Neuronal stem cell (in vitro differentiated cells): ENCODE data around the gene OR2V2.
"Not testable (repeated sequence)": the region's sequence is repeated elsewhere in the genome, so short reads cannot be mapped to it uniquely, and the experiment has no call there.

Experiments
- DNase-seq: peaks from one replicate; pipeline ENCODE4 v3.0.0-alpha.2; 2013; ENCODE audit warnings: low spot score
- H2AFZ ChIP-seq: one replicate; pipeline ENCODE4 v1.6.1; 2013; ENCODE audit warnings: mild to moderate bottlenecking, low read length, inconsistent platforms
- H2AK5ac ChIP-seq: 2 replicates; pipeline ENCODE4 v1.6.1; 2013; ENCODE audit warnings: low read depth, mild to moderate bottlenecking, inconsistent platforms, low read length, moderate library complexity, mixed read lengths
- H2BK120ac ChIP-seq: 2 replicates; pipeline ENCODE4 v1.6.1; 2013; ENCODE audit warnings: low read depth, mild to moderate bottlenecking, inconsistent platforms, low read length, moderate library complexity, mixed read lengths
- H2BK12ac ChIP-seq: one replicate; pipeline ENCODE4 v1.6.1; 2013; ENCODE audit warnings: low read length, inconsistent platforms
- H2BK15ac ChIP-seq: 2 replicates; pipeline ENCODE4 v1.6.1; 2013; ENCODE audit warnings: mild to moderate bottlenecking, low read length, inconsistent platforms, mixed read lengths
- H2BK5ac ChIP-seq: one replicate; pipeline ENCODE4 v1.6.1; 2013; ENCODE audit warnings: inconsistent platforms, mild to moderate bottlenecking, low read length, moderate library complexity
- H3K14ac ChIP-seq: one replicate; pipeline ENCODE4 v1.6.1; 2013; ENCODE audit warnings: low read length, inconsistent platforms
- H3K18ac ChIP-seq: 2 replicates; pipeline ENCODE4 v1.6.1; 2013; ENCODE audit warnings: low read length, inconsistent platforms
- H3K23ac ChIP-seq: 2 replicates; pipeline ENCODE4 v1.6.1; 2013; ENCODE audit warnings: low read depth, mild to moderate bottlenecking, mixed read lengths, low read length, inconsistent platforms; ENCODE audit not compliant: poor library complexity
- H3K27ac ChIP-seq: replicated peaks from 3 replicates; pipeline ENCODE4 v1.5.1; 2013; ENCODE audit warnings: low read length, inconsistent platforms
- H3K27me3 ChIP-seq, 3 experiments: 2 replicates each; pipeline ENCODE4 v1.6.1; 2013; ENCODE audit warnings: low read length in 3 of 3, mild to moderate bottlenecking in 2 of 3, inconsistent platforms in 1 of 3, low read depth in 1 of 3, mixed read lengths in 1 of 3, moderate library complexity in 1 of 3; ENCODE audit not compliant: control insufficient read depth in 3 of 3, insufficient read depth in 3 of 3
- H3K36me3 ChIP-seq, 2 donors: replicated peaks in 1 of 2; 2 replicates each; pipeline ENCODE4 v1.6.1; 2013; ENCODE audit warnings: low read length in 2 of 2; ENCODE audit not compliant: control insufficient read depth in 2 of 2, insufficient read depth in 2 of 2
- H3K4ac ChIP-seq: 2 replicates; pipeline ENCODE4 v1.6.1; 2013; ENCODE audit warnings: inconsistent platforms, mild to moderate bottlenecking, low read length, moderate library complexity
- H3K4me1 ChIP-seq, 2 donors: 1 replicate in 1 of 2; 2 replicates in 1 of 2; pipeline ENCODE4 v1.6.1; 2013; ENCODE audit warnings: low read length in 2 of 2, low read depth in 1 of 2; ENCODE audit not compliant: control insufficient read depth in 2 of 2, insufficient read depth in 1 of 2
- H3K4me2 ChIP-seq: one replicate; pipeline ENCODE4 v1.6.1; 2013; ENCODE audit warnings: mild to moderate bottlenecking, low read length, inconsistent platforms; ENCODE audit not compliant: insufficient read depth, poor library complexity, severe bottlenecking
- H3K4me3 ChIP-seq, 2 donors: 2 replicates each; pipeline ENCODE4 v1.5.1; 2013; ENCODE audit warnings: low read length in 2 of 2, mild to moderate bottlenecking in 2 of 2, inconsistent platforms in 1 of 2, moderate library complexity in 1 of 2
- H3K79me1 ChIP-seq: one replicate; pipeline ENCODE4 v1.6.1; 2013; ENCODE audit warnings: low read depth, mild to moderate bottlenecking, inconsistent platforms, low read length, moderate library complexity
- H3K9ac ChIP-seq: one replicate; pipeline ENCODE4 v1.6.1; 2013; ENCODE audit warnings: mild to moderate bottlenecking, low read depth, low read length, inconsistent platforms; ENCODE audit not compliant: poor library complexity
- H3K9me3 ChIP-seq, 2 donors: replicated peaks in 1 of 2; 2 replicates each; pipeline versions ENCODE3 to v1.6.1; 2013; ENCODE audit warnings: low read length in 2 of 2, mild to moderate bottlenecking in 2 of 2, inconsistent platforms in 1 of 2, low read depth in 1 of 2, mixed read lengths in 1 of 2, moderate library complexity in 1 of 2; ENCODE audit not compliant: control insufficient read depth in 2 of 2, insufficient read depth in 1 of 2
- H4K8ac ChIP-seq: one replicate; pipeline ENCODE4 v1.6.1; 2013; ENCODE audit warnings: low read depth, mild to moderate bottlenecking, inconsistent platforms, low read length, moderate library complexity
- H4K91ac ChIP-seq: one replicate; pipeline ENCODE4 v1.6.1; 2013; ENCODE audit warnings: low read length, low read depth, mild to moderate bottlenecking, inconsistent platforms; ENCODE audit not compliant: poor library complexity
- WGBS, 2 donors: extraction: QIAGEN DNeasy Blood & Tissue Kit; methylation state at CpG; one replicate each; pipeline ENCODE4 v1.1.7; 2013; ENCODE audit warnings: missing lambda C conversion rate in 2 of 2, mixed read lengths in 1 of 2; ENCODE audit not compliant: insufficient read length in 2 of 2, insufficient replicate concordance in 1 of 2; ENCODE audit errors: extremely low coverage in 2 of 2; 5-methylcytosine and 5-hydroxymethylcytosine counted together

Gene OR2V2

DNA sequence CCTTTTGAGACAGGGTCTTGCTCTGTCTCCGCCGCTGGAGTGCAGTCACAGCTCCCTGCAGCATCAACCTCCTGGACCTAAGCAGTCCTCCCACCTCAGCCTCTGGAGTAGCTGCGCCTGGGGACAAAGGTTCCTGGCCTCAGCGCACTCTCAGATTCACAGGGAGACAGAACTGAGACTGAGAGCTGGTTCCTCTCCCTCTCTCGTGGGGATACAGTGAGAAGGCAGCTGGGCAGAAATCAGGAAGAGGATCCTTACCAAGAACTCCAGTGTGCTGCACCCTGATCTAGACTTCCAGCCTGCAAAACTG, 43.2 kb upstream of the OR2V2 start:
- not testable (repeated sequence) for H3K36me3 ChIP-seq, H2BK5ac ChIP-seq, H3K27ac ChIP-seq, H2AFZ ChIP-seq, H4K8ac ChIP-seq, H3K23ac ChIP-seq, H2BK120ac ChIP-seq, H2AK5ac ChIP-seq, H3K18ac ChIP-seq, H2BK15ac ChIP-seq, H4K91ac ChIP-seq, H3K4me3 ChIP-seq, H2BK12ac ChIP-seq, H3K9ac ChIP-seq, DNase-seq, H3K4me1 ChIP-seq, H3K79me1 ChIP-seq, H3K4ac ChIP-seq, H3K14ac ChIP-seq, H3K9me3 ChIP-seq
- WGBS, 2 donors = no CpG with 5 or more reads among the region's 5 CpGs
- Histone ChIP-seq H3K27me3 (peaks cover 9 to 53% (median 29%) of the 10 kb centered on the region in 3 experiments), H3K4me2 (peak overlapping the region; percentile 23)

DNA sequence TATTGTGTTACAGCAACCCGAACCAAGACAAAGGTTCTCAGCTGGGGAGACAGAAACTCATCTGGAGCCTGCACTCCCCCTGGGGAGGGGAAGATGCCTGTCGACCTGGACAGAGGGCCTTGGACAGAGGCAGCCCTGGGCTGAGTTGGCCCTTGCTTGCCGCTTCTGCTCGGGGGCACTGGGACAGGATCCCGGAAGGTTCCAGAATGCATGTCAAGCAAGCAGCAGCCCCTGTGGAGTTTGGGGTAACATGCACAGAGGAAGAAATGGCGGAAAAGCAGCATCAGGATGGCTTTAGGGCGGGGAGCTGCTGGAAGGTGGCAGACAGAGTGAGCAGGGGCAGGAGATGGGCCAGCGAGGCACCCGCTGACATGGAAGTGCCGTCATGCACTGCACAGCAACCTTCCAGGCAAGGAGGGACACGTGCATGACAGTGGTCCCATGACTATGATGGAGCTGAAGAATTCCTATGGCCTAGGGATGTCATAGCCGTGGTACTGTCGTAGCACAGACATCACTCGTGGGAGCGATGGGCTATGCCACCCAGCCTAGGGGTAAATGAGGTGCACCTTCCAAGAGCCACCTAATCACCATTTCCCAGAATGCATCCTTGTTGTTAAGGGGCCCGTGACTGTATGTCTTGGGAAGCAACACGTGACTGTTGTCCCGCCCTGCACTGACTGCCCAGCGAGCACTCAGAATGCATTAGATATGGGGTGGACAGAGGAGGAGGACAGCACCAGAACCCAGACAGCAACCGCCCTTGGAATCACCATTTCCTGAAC, 42.6 kb upstream of the OR2V2 start:
- not testable (repeated sequence) for H4K91ac ChIP-seq, H3K4me3 ChIP-seq, H3K4ac ChIP-seq, H2BK12ac ChIP-seq, H3K9ac ChIP-seq, H2BK120ac ChIP-seq, H2BK5ac ChIP-seq, H3K18ac ChIP-seq, H3K27ac ChIP-seq, H3K36me3 ChIP-seq, H4K8ac ChIP-seq, H2BK15ac ChIP-seq, H3K4me2 ChIP-seq, DNase-seq, H3K79me1 ChIP-seq, H3K9me3 ChIP-seq, H3K4me1 ChIP-seq, H3K23ac ChIP-seq, H2AFZ ChIP-seq, H3K14ac ChIP-seq, H2AK5ac ChIP-seq
- peaks cover 5 to 47% (median 23%) of the 10 kb centered on the region in 3 experiments for H3K27me3 ChIP-seq
- no CpG with 5 or more reads among the region's 20 CpGs for WGBS, 2 donors

DNA sequence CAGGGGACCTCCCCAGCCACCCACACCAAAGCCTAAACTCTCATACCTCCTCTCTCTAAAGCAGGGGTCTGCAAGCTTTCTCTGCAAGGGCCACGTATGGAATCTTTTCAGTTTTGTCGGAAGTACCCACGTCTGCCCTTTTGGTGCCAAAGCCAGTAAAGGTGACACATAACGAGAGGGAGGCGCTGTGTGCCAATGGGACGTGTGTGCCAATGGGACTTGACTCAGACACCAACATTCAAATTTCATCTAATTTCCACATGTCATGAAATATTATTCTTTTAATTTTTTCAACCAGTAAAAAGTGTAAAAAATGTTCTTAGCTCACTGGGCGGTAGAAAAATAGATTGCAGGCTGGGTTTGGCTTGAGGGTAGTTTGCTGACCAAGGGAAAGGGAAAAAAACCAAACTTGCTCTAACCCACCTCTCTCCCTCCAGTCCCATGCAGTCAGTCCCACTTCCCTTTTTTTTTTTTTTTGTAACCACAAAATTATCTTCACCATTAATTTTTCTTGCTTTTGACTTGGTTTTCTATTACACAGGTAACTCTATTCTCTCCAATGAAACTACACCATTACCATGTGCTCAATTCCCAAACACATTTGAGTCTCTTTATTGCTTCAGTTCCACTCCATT, 41.9 kb upstream of the OR2V2 start:
- H3K14ac ChIP-seq = no peak overlapping the region
- H3K4me3 ChIP-seq = no peak overlapping the region
- no peaks in the 10 kb centered on the region for H3K36me3 ChIP-seq
- peaks cover 0 to 3% of the 10 kb centered on the region in 2 donors for H3K4me1 ChIP-seq
- no peak overlapping the region for H2BK5ac ChIP-seq
- no peak overlapping the region for H3K23ac ChIP-seq
- H3K27me3 ChIP-seq = peaks cover under 1 to 40% (median 16%) of the 10 kb centered on the region in 3 experiments
- H3K4ac ChIP-seq = no peak overlapping the region
- peaks cover 0 to 2% of the 10 kb centered on the region in 2 donors for H3K9me3 ChIP-seq
- no peak overlapping the region for H4K91ac ChIP-seq
- no peak overlapping the region for H3K27ac ChIP-seq
- H4K8ac ChIP-seq = no peak overlapping the region
- no peaks in the 10 kb centered on the region for H3K79me1 ChIP-seq
- no peak for DNase-seq
- no peak overlapping the region for H3K18ac ChIP-seq
- H3K4me2 ChIP-seq = no peak overlapping the region
- H3K9ac ChIP-seq = no peak overlapping the region
- H2BK15ac ChIP-seq = no peak overlapping the region
- no CpG with 5 or more reads among the region's 7 CpGs for WGBS, 2 donors
- H2BK120ac ChIP-seq = no peak overlapping the region
- no peak overlapping the region for H2AK5ac ChIP-seq
- no peak overlapping the region for H2BK12ac ChIP-seq
- H2AFZ ChIP-seq = no peak overlapping the region

DNA sequence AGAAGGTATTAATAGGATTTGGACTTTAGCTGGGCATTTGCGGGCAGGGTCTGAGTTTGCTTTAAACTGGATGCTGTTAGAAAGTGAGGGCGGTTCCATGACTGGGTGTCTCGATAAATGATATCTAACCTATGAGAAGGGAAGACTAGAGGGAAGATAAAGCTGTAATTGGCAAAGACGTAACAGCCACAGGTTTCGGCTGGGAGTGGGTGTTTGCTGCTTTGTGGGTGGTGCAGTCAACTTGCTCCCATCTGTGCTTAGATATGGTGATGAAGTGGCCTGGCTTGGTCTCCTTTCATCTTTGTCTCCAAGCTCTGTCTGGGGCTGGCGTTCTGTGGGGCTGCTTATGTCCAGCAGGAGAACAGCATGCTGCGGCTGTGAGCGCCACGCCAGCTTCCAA, 39.7 kb upstream of the OR2V2 start:
- Histone ChIP-seq H3K27ac (no peak overlapping the region), H3K23ac (no peak overlapping the region), H3K79me1 (no peaks in the 10 kb centered on the region), H3K9me3 (peaks cover 0 to 2% of the 10 kb centered on the region in 2 donors), H3K18ac (peak overlapping the region; percentile 38), H4K8ac (no peak overlapping the region), H3K4me3 (no peak overlapping the region), H4K91ac (no peak overlapping the region), H2BK12ac (no peak overlapping the region), H2BK5ac (no peak overlapping the region), H3K14ac (no peak overlapping the region), H2AK5ac (no peak overlapping the region), H3K4me2 (no peak overlapping the region), H3K4me1 (peaks cover 0 to 3% of the 10 kb centered on the region in 2 donors), H2AFZ (no peak overlapping the region), H3K9ac (no peak overlapping the region), H3K36me3 (no peaks in the 10 kb centered on the region), H3K27me3 (peaks cover 0 to 39% (median 15%) of the 10 kb centered on the region in 3 experiments), H3K4ac (no peak overlapping the region), H2BK15ac (no peak overlapping the region), H2BK120ac (no peak overlapping the region)
- no CpG with 5 or more reads among the region's 9 CpGs for WGBS, 2 donors
- no peak for DNase-seq
